Smooth muscle cell (in vitro differentiated cells): ENCODE measurements around the gene OR10H2. TPM values are rescaled to one million over a fixed set of nuclear protein-coding genes. Genes with fewer than 3 reads are reported as not detected.

Experiments used
- DNase-seq: peaks from one replicate; lab custom pipeline; 2025; ENCODE audit not compliant: unreplicated experiment; lab: John Stamatoyannopoulos, UW
- H2AFZ ChIP-seq: fragments of 200-600 bp; sonication (generic); 2 replicates; pipeline ENCODE4 v1.6.0; 2016; ENCODE audit warnings: antibody characterized with exemption, low read depth, mild to moderate bottlenecking
- H3F3A ChIP-seq: fragments of 200-600 bp; sonication (generic); 2 replicates; pipeline ENCODE4 v1.6.0; 2017; ENCODE audit warnings: antibody characterized with exemption, low read depth
- H3K27ac ChIP-seq: fragments of 200-600 bp; sonication (generic); 2 replicates; pipeline ENCODE4 v1.5.1; 2016; ENCODE audit warnings: low read depth, mild to moderate bottlenecking
- H3K27me3 ChIP-seq: fragments of 200-600 bp; sonication (generic); 2 replicates; pipeline ENCODE4 v1.6.1; 2016; ENCODE audit warnings: low read depth, mild to moderate bottlenecking
- H3K36me3 ChIP-seq: fragments of 200-600 bp; sonication (generic); 2 replicates; pipeline ENCODE4 v1.5.1; 2016; ENCODE audit warnings: low read depth
- H3K4me1 ChIP-seq: fragments of 200-600 bp; sonication (generic); 2 replicates; pipeline ENCODE4 v1.5.1; 2016; ENCODE audit warnings: low read depth
- H3K4me2 ChIP-seq: fragments of 200-600 bp; sonication (generic); 2 replicates; pipeline ENCODE4 v1.6.0; 2016; ENCODE audit warnings: mild to moderate bottlenecking
- H3K4me3 ChIP-seq: fragments of 200-600 bp; sonication (generic); 2 replicates; pipeline ENCODE4 v1.5.1; 2016; ENCODE audit warnings: mild to moderate bottlenecking
- H3K79me2 ChIP-seq: fragments of 200-600 bp; sonication (generic); 2 replicates; pipeline ENCODE4 v1.6.0; 2016; ENCODE audit warnings: low read depth, mild to moderate bottlenecking
- H3K9ac ChIP-seq: fragments of 200-600 bp; sonication (generic); 2 replicates; pipeline ENCODE4 v1.6.0; 2016; ENCODE audit warnings: low read depth
- H3K9me3 ChIP-seq: fragments of 200-600 bp; sonication (generic); replicated peaks from 2 replicates; pipeline ENCODE4 v1.5.1; 2016; ENCODE audit warnings: low read depth
- H4K20me1 ChIP-seq: fragments of 200-600 bp; sonication (generic); 2 replicates; pipeline ENCODE4 v1.6.0; 2016; ENCODE audit warnings: low read depth
- CTCF ChIP-seq: fragments of 200-600 bp; sonication (generic); IDR thresholded peaks from 2 replicates; pipeline ENCODE4 v1.5.1; 2017; ENCODE audit warnings: borderline replicate concordance, mild to moderate bottlenecking, antibody characterized with exemption; ENCODE audit not compliant: insufficient read depth, poor library complexity, severe bottlenecking
- WGBS: methylation state at CpG from one replicate; pipeline ENCODE4 v1.1.7; 2016; ENCODE audit warnings: low lambda C conversion rate; 5-methylcytosine and 5-hydroxymethylcytosine counted together
- polyA plus RNA-seq: library from polyadenylated mRNA; unstranded; fragments of >200 nt; fragmentation: Nextera tagmentation; extraction: Ambion mirVana; gene quantifications from 2 replicates; pipeline ENCODE4 v1.2.1, GENCODE V29; 2016
- total RNA-seq: library from RNA; depleted of rRNA; stranded (reverse); fragments of >200 nt; gene quantifications from 2 replicates; pipeline ENCODE4 v1.2.3, GENCODE V29; 2014

OR10H2 gene
- total and polyA plus RNA-seq, 2 experiments from 2014 or later: not detected

GRCh38 chr19:15702534-15702930 lies 25.3 kb upstream of the OR10H2 start:
- WGBS: 74% methylated on average over 7 of the region's 7 CpGs
- H3K4me3 ChIP-seq: no peak overlapping the region
- no peak overlapping the region for H2AFZ ChIP-seq
- no peak for TF ChIP-seq CTCF
- H4K20me1 ChIP-seq: no peaks in the 10 kb centered on the region
- no peaks in the 10 kb centered on the region for H3K27me3 ChIP-seq
- no peaks in the 10 kb centered on the region for H3F3A ChIP-seq
- no peaks in the 10 kb centered on the region for H3K4me1 ChIP-seq
- H3K4me2 ChIP-seq: no peak overlapping the region
- H3K36me3 ChIP-seq: no peaks in the 10 kb centered on the region
- H3K9ac ChIP-seq: no peak overlapping the region
- H3K79me2 ChIP-seq: no peaks in the 10 kb centered on the region
- H3K27ac ChIP-seq: no peak overlapping the region
- DNase-seq: no peak
- peaks cover 5% of the 10 kb centered on the region for H3K9me3 ChIP-seq

GRCh38 chr19:15714638-15715037 lies 13.2 kb upstream of the OR10H2 start:
- Histone ChIP-seq H3K4me1 (no peaks in the 10 kb centered on the region), H3K4me3 (no peak overlapping the region), H3K9me3 (peaks cover 4% of the 10 kb centered on the region), H3K9ac (no peak overlapping the region), H3K79me2 (no peaks in the 10 kb centered on the region), H2AFZ (no peak overlapping the region), H3F3A (no peaks in the 10 kb centered on the region), H3K27me3 (no peaks in the 10 kb centered on the region), H3K27ac (no peak overlapping the region), H4K20me1 (no peaks in the 10 kb centered on the region), H3K4me2 (no peak overlapping the region), H3K36me3 (no peaks in the 10 kb centered on the region)
- TF ChIP-seq CTCF: no peak
- DNase-seq: no peak
- 68% methylated on average over 3 of the region's 3 CpGs for WGBS

GRCh38 chr19:15715642-15716041 lies 12.2 kb upstream of the OR10H2 start:
- no peak for TF ChIP-seq CTCF
- WGBS: 71% methylated on average over 1 of the region's 1 CpG
- H3F3A ChIP-seq: no peaks in the 10 kb centered on the region
- H3K9ac ChIP-seq: no peak overlapping the region
- H3K4me1 ChIP-seq: no peaks in the 10 kb centered on the region
- H4K20me1 ChIP-seq: no peaks in the 10 kb centered on the region
- no peak overlapping the region for H3K4me3 ChIP-seq
- H3K4me2 ChIP-seq: no peak overlapping the region
- H3K36me3 ChIP-seq: no peaks in the 10 kb centered on the region
- no peak overlapping the region for H3K27ac ChIP-seq
- DNase-seq: no peak
- no peak overlapping the region for H2AFZ ChIP-seq
- H3K27me3 ChIP-seq: no peaks in the 10 kb centered on the region
- peaks cover 8% of the 10 kb centered on the region for H3K9me3 ChIP-seq
- no peaks in the 10 kb centered on the region for H3K79me2 ChIP-seq

GRCh38 chr19:15717809-15718208 lies 10.0 kb upstream of the OR10H2 start:
- no peak overlapping the region for H2AFZ ChIP-seq
- H3K79me2 ChIP-seq: no peaks in the 10 kb centered on the region
- no peaks in the 10 kb centered on the region for H3K4me1 ChIP-seq
- H3K27me3 ChIP-seq: no peaks in the 10 kb centered on the region
- H3K36me3 ChIP-seq: no peaks in the 10 kb centered on the region
- no peak overlapping the region for H3K4me2 ChIP-seq
- 74% methylated on average over 6 of the region's 6 CpGs for WGBS
- no peak for TF ChIP-seq CTCF
- no peaks in the 10 kb centered on the region for H4K20me1 ChIP-seq
- no peaks in the 10 kb centered on the region for H3F3A ChIP-seq
- DNase-seq: no peak
- H3K4me3 ChIP-seq: no peak overlapping the region
- H3K9ac ChIP-seq: no peak overlapping the region
- H3K9me3 ChIP-seq: peaks cover 12% of the 10 kb centered on the region
- H3K27ac ChIP-seq: no peak overlapping the region
